Stomach (tissue), 9 donors: ENCODE results near the gene JUN. TPM values are rescaled to one million over a fixed set of nuclear protein-coding genes. Genes with fewer than 3 reads are reported as not detected.

Experiments
- DNase-seq, 2 donors: peaks; one replicate each; pipeline versions ENCODE4 v3.0.0 to v3.0.0-alpha.2; 2013 to 2019
- H3K27ac ChIP-seq, 5 donors: fragments of 200-600 bp in 4 of 5; sonication (generic) in 4 of 5; one replicate each; pipeline ENCODE4 v1.5.1; 2013 to 2019; ENCODE audit warnings: mild to moderate bottlenecking in 1 of 5, moderate library complexity in 1 of 5
- H3K27me3 ChIP-seq, 3 donors: fragments of 200-600 bp; sonication (generic); one replicate each; pipeline ENCODE4 v1.5.1; 2017 to 2019; ENCODE audit warnings: mixed run types in 1 of 3
- H3K36me3 ChIP-seq, 4 donors: fragments of 200-600 bp; sonication (generic); 1 replicate in 3 of 4; 2 replicates in 1 of 4; pipeline ENCODE4 v1.5.1; 2016 to 2019
- H3K4me1 ChIP-seq, 4 donors: fragments of 200-600 bp; sonication (generic); one replicate each; pipeline ENCODE4 v1.5.1; 2016 to 2019
- H3K4me3 ChIP-seq, 4 donors: fragments of 200-600 bp; sonication (generic) in 3 of 4; one replicate each; pipeline ENCODE4 v1.5.1; 2016 to 2019; ENCODE audit warnings: mild to moderate bottlenecking in 1 of 4
- H3K9me3 ChIP-seq, 4 donors: fragments of 200-600 bp; sonication (generic); one replicate each; pipeline ENCODE4 v1.5.1; 2016 to 2019
- CTCF ChIP-seq, 7 experiments: fragments of 450-650 bp in 4 of 7; fragments of 200-600 bp in 3 of 7; sonication (generic) in 3 of 7; IDR thresholded peaks; one replicate each; pipeline ENCODE4 v1.5.1; 2016 to 2019; ENCODE audit warnings: antibody characterized with exemption in 7 of 7, control low read depth in 2 of 7, mild to moderate bottlenecking in 1 of 7
- EP300 ChIP-seq: sonication (generic); formaldehyde crosslinking; IDR thresholded peaks from one replicate; pipeline ENCODE4 v1.6.1; 2017; ENCODE audit warnings: antibody characterized with exemption
- POLR2A ChIP-seq, 4 donors: fragments of 450-650 bp; IDR thresholded peaks; one replicate each; pipeline ENCODE4 v1.6.1; 2016; ENCODE audit warnings: antibody characterized with exemption in 4 of 4, control low read depth in 2 of 4, mild to moderate bottlenecking in 1 of 4, moderate library complexity in 1 of 4
- POLR2AphosphoS5 ChIP-seq, 3 donors: sonication (generic); formaldehyde crosslinking; IDR thresholded peaks; one replicate each; pipeline ENCODE4 v1.6.1; 2016; ENCODE audit warnings: antibody characterized with exemption in 3 of 3
- WGBS, 5 donors: extraction: QIAGEN DNeasy Blood & Tissue Kit in 3 of 5; methylation state at CpG; one replicate each; pipeline versions ENCODE4 v1.1.5 to v1.1.7; 2013 to 2018; 5-methylcytosine and 5-hydroxymethylcytosine counted together
- intact Hi-C: fragments of 100-400 bp; cut with DNase I; formaldehyde crosslinking; loops from one replicate; pipeline ENCODE4 v1.15.1; 2023; ENCODE audit warnings: low total_unique reads
- polyA plus RNA-seq, 3 donors: library from polyadenylated mRNA; stranded (reverse); fragments of 200-250 nt; gene quantifications; one replicate each; pipeline ENCODE4 v1.2.3, GENCODE V29; 2013
- total RNA-seq, 5 donors: library from RNA; depleted of rRNA; stranded (reverse); fragments of >200 nt; gene quantifications; one replicate each; pipeline versions ENCODE4 v1.1.0 to v1.2.3, GENCODE V29; 2014 to 2016
- donor health status: healthy with polysubstance abuse.
- donor health status: Bipolar disorder and iron deficiency.
- donor health status: healthy.

Gene JUN
- total and polyA plus RNA-seq, 8 donors = 64.9 to 382 (median 170) TPM

- peak overlapping the region; percentile 50 to 68 (median 57) for H3K4me3 ChIP-seq
- TF ChIP-seq POLR2A (IDR thresholded peaks at IDR 0.05) = no peak
- peak in 2 of 3 donors; percentile 48 to 85 for TF ChIP-seq POLR2AphosphoS5 (IDR thresholded peaks at IDR 0.05)
- TF ChIP-seq EP300 = no peak
- no peak for TF ChIP-seq CTCF (IDR thresholded peaks at IDR 0.05)
- no peaks in the 10 kb centered on the region for H3K36me3 ChIP-seq
- no peaks in the 10 kb centered on the region for H3K9me3 ChIP-seq
- DNase-seq = peak; percentile 86 to 88
- peak overlapping the region; percentile 89 to 97 (median 93) for H3K27ac ChIP-seq
- no peaks in the 10 kb centered on the region for H3K27me3 ChIP-seq
- H3K4me1 ChIP-seq = peaks cover 31 to 62% (median 34%) of the 10 kb centered on the region in 4 donors
- intact Hi-C loops = no loop called here
- WGBS, 5 donors = 21 to 48% (median 45%) methylated on average over 36 to 45 of the region's 45 CpGs
These were observed 30.6 kb upstream of the JUN start for GRCh38 chr1:58814251-58815068.

GRCh38 chr1:58813801-58814200 is 30.0 kb upstream of the JUN start:
- intact Hi-C loops = no loop called here
- no peaks in the 10 kb centered on the region for H3K36me3 ChIP-seq
- TF ChIP-seq POLR2AphosphoS5 (IDR thresholded peaks at IDR 0.05) = no peak
- no peak for TF ChIP-seq POLR2A (IDR thresholded peaks at IDR 0.05)
- no peak for TF ChIP-seq EP300
- TF ChIP-seq CTCF (IDR thresholded peaks at IDR 0.05) = no peak
- H3K9me3 ChIP-seq = no peaks in the 10 kb centered on the region
- no peaks in the 10 kb centered on the region for H3K27me3 ChIP-seq
- no peak for DNase-seq
- H3K4me3 ChIP-seq = peak overlapping the region in 1 of 4 donors; percentile 56
- H3K4me1 ChIP-seq = peaks cover 31 to 64% (median 34%) of the 10 kb centered on the region in 4 donors
- H3K27ac ChIP-seq = peak overlapping the region; percentile 89 to 97 (median 93)
- WGBS, 5 donors = 61 to 74% (median 67%) methylated on average over 4 to 7 of the region's 7 CpGs

GRCh38 chr1:58813361-58813760 is 29.5 kb upstream of the JUN start:
- no peaks in the 10 kb centered on the region for H3K9me3 ChIP-seq
- peak in 1 of 2 donors; percentile 24 for DNase-seq
- peak overlapping the region; percentile 89 to 97 (median 93) for H3K27ac ChIP-seq
- H3K4me1 ChIP-seq = peaks cover 31 to 64% (median 34%) of the 10 kb centered on the region in 4 donors
- H3K27me3 ChIP-seq = no peaks in the 10 kb centered on the region
- intact Hi-C loops = no loop called here
- 61 to 89% (median 80%) methylated on average over 1 of the region's 1 CpG for WGBS, 5 donors
- H3K36me3 ChIP-seq = no peaks in the 10 kb centered on the region
- H3K4me3 ChIP-seq = no peak overlapping the region
- TF ChIP-seq POLR2AphosphoS5 (IDR thresholded peaks at IDR 0.05) = no peak
- no peak for TF ChIP-seq POLR2A (IDR thresholded peaks at IDR 0.05)
- no peak for TF ChIP-seq CTCF (IDR thresholded peaks at IDR 0.05)
- no peak for TF ChIP-seq EP300

- WGBS, 5 donors = 50 to 58% (median 53%) methylated on average over 4 of the region's 4 CpGs
- Histone ChIP-seq H3K36me3 (no peaks in the 10 kb centered on the region), H3K4me3 (no peak overlapping the region), H3K27ac (peak overlapping the region in 4 of 5 donors; percentile 93 to 97 (median 94)), H3K4me1 (peaks cover 31 to 64% (median 34%) of the 10 kb centered on the region in 4 donors), H3K27me3 (no peaks in the 10 kb centered on the region), H3K9me3 (no peaks in the 10 kb centered on the region)
- TF ChIP-seq EP300 (no peak), POLR2A (IDR thresholded peaks at IDR 0.05) (no peak), POLR2AphosphoS5 (IDR thresholded peaks at IDR 0.05) (no peak)
- DNase-seq = peak in 1 of 2 donors; percentile 27
- intact Hi-C loops = no loop called here
These were observed 29.1 kb upstream of the JUN start for GRCh38 chr1:58812926-58813325.
